NCI-H345 treated with DMSO at 0.1 percent for 48 hours (cell line): Measurements from ENCODE around the gene SLC25A44.

Experiments used
- DNase-seq: peaks from one replicate; lab custom pipeline; 2025; ENCODE audit not compliant: unreplicated experiment; lab: John Stamatoyannopoulos, UW

SLC25A44 gene

GRCh38 chr1:156193488-156194299 lies at the start of gene SLC25A44:
TSS of gene SLC25A44 (plus strand) at chr1:156194104. CDS start at chr1:156199848, 5,744 bp downstream.
- peak; percentile 100 for DNase-seq

- no peak for DNase-seq
These were observed 49.2 kb upstream of the SLC25A44 start for GRCh38 chr1:156144742-156145141.

DNA sequence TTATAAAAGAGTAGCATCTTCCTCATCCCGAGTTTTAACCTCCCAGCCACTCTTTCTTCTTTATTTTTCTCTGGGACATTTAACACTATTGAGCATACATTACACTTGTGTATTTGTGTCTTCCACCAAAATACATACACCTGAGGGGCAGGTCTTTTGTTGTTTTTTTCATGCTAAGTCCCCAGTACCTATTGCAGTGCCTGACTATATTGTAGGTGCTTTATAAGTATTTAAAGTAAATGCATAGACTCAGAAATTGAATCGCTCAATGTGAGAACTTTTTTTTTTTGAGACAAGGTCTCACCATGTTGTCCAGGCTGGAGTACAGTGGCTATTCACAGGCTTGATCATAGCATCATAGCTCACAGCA lies 48.3 kb upstream of the SLC25A44 start:
- no peak for DNase-seq

DNA sequence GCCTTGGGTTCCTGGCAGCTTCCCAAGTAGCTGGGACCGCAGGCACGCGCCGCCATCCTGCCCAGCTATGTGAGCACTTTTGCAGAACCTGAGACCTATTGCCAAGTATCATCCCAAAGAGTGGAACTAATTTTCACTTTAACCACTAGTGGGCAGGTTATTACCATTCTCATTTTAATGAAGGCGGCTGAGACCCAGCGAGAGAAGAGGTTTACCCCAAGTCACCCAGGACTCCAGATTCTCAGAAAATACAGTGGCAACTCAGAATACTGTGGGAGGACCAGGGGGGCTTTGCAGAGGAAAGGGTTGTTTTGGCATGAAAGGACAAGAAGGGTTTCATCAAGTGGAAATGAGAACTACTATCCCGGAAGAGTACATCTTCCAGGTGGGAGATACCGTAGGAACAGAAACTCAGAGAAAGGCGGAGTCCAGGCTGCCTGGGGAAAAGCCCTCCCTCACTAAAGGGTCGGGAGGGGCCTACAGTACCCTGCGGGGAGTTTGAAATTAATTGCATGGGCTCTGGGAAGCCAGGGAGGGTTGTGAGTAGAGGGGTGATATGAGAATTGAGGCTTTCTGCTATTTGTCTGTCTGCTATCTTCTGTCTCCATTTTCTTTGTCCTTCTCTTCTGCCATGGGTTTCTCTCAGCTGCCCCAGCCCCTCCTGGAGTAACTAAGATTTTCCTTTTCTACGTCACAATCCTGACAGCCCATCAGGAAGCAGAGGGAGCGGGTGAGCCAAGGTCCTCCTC lies 47.7 kb upstream of the SLC25A44 start:
- peak; percentile 99 for DNase-seq

- no peak for DNase-seq
These were observed 47.0 kb upstream of the SLC25A44 start for GRCh38 chr1:156146769-156147405.

- no peak for DNase-seq
These were observed 45.7 kb upstream of the SLC25A44 start for GRCh38 chr1:156148216-156148615.

DNA sequence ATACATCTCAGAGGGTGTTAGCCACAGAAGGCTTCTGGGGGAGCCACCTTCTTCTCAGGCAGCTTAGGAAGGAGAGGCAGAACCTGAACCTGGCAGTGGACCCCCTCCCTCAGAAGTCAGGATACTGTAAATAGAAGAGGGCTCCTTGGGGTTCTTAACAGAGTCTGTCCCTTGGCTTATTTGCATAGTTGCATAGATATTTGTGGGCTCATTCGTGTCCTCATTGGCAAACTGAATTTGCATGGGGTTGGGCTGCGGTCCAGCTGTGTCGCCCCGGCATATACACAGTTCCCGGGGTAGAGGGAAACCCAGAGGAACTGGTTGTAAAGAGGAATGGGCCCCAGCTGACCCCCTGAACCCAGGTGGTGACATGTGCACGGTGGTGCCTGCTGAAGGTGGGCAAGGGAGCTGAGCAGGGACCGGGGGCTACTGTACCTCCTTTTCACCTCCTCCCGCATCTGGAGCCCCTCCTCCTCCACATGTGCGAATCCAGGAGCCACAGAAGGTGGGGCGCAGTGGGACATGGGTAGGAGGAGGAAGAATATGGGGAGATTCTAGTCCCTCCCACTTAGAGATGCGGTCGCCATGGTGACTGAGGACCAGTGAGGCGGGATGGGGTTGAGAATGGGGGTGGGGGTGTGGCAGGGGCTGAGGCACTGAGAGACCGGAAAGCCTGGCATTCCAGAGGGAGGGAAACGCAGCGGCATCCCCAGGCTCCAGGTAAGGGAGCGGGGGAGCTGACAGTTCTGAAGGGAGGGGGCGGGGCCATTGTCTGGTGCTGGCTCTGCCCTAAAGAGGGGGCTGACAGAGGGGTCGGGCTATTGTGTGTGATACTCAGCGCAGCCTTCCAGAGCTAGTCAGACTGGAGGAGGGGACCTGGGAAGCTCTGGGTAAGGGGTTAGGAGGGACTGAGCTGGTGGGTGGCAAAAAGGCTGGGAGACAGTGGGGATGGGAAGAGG lies 44.3 kb upstream of the SLC25A44 start:
- no peak for DNase-seq

DNA sequence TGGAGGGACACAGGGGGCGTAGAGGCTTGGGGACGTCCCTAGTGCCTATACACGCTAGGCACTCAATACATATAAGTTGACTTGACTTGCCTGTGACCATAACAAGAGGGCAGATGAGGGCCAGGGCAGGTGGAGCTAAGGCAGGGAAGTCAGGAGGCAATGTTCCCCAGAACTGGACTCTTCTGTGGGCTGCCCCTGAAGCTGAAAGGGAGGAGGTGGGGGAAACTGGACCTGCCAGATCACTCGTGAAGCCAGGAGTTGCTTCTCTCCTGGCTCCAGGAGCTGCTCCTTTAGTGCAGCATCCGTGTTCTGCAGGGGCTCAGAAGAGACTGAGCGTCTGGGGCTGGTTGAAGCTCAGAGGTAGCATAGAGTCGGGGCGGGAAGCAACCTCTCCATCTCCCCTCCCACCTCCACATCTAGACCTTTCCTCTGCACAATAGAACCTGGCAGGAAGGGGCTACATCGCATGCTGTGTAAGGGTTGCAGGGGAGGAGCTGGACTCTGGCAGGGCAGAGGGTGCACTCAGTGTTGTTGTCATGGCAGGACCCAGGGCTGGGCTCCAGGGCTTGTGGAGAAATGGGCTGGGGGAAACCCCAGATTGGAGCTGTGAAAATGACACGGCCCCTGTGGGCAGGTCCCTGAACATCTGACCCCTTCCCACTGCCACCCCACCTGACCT lies 43.4 kb upstream of the SLC25A44 start:
- DNase-seq, result no peak

GRCh38 chr1:156151093-156151688 lies 42.7 kb upstream of the SLC25A44 start:
- DNase-seq, result no peak

GRCh38 chr1:156152628-156153027 lies 41.3 kb upstream of the SLC25A44 start:
- DNase-seq, result no peak

GRCh38 chr1:156153362-156153761 lies 40.5 kb upstream of the SLC25A44 start, which contains the start of gene SEMA4A:
TSS of gene SEMA4A (plus strand) at chr1:156153585. CDS start at chr1:156154579, 994 bp downstream.
- no peak for DNase-seq

GRCh38 chr1:156154317-156154749 lies 39.6 kb upstream of the SLC25A44 start:
- DNase-seq, result no peak

- DNase-seq, result no peak
These were observed 38.0 kb upstream of the SLC25A44 start for GRCh38 chr1:156155756-156156510.

GRCh38 chr1:156157506-156157905 lies 36.4 kb upstream of the SLC25A44 start:
- no peak for DNase-seq

GRCh38 chr1:156157966-156158365 lies 35.9 kb upstream of the SLC25A44 start:
- DNase-seq, result no peak

DNA sequence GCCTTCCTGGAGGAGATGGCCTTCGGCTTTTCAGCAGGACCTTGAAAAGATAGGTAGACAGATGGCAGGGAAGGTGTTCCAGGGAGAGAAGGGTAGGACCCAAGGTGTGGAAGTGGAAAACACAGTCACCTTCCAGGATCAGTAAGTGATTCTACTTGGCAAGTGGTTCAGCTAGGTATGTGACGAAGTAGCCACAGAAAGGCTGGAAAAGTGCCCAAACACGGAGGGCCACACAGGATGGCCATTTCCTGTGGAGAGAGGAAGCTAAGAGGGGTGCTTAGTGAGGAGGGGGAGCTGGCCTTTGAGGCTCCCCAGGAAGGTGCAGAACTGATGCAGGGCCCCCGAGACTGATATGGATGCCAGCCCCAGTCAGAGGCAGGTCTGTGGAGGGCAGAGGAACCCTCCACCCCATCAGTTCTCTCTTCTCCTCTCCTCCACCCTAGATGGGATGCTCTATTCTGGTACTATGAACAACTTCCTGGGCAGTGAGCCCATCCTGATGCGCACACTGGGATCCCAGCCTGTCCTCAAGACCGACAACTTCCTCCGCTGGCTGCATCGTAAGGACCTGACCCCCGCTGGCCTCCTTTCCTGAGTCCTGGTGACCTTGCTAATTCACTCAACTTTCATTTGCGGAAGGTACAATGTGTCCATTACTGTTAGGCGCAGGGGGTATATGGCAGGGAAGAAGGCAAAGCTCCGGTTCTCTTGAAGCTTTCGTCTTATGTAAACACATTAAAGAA lies 33.7 kb upstream of the SLC25A44 start:
- no peak for DNase-seq

DNA sequence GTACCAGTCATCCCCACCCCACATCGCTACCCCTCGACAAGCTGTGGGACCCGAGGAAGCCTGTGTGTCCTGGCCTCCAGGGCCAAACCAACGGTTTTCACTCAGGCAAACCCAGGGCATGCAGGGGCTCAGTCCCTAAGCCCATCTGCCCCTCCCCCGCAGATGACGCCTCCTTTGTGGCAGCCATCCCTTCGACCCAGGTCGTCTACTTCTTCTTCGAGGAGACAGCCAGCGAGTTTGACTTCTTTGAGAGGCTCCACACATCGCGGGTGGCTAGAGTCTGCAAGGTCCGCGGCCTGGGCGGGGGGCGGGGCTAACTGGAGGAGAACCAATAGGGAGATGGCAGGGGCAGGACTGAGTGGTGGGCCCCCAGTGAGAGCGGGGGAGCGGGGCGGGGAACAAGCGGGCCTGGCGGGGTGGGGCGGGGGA lies 33.1 kb upstream of the SLC25A44 start:
- DNase-seq, result peak; percentile 75

DNA sequence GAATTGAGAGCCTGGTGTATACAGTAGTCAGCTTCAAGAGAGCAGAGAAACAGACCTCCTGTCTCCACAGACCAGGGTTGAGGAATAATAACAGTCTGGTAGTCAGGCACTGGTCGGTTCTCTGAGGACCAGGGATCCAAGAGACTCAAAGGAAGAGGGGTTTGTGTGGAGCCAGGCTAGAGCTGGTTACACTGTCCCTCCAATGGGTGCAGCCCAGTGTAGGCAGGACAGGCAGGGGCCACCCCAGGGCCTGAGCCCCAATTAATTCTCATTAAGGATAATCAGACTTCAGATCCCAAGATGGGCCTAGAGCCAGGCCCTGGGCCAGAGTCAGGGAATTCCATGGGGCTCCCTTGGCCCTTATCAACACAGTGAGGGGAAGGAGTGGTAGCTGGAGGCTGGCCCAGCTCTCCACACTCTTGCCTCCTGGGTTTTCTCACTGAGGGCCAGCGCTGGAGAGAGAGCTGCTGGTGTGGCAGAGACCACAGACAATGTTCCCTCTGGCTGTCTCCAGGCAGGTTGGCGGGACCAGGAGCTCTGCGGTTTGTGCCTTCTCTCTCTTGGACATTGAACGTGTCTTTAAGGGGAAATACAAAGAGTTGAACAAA lies 31.4 kb upstream of the SLC25A44 start:
- DNase-seq, result no peak
